HG03442 (cell line): ENCODE results near the gene RNF6.
A peak's percentile ranks its signal among the peaks of the same experiment; 100 is the strongest.

Source experiments
- ATAC-seq: cut with Tn5 transposase; IDR thresholded peaks from one replicate; pipeline ENCODE4 v1.9.1; 2021; ENCODE audit warnings: mild to moderate bottlenecking, moderate library complexity; ENCODE audit not compliant: unreplicated experiment

RNF6 gene

DNA sequence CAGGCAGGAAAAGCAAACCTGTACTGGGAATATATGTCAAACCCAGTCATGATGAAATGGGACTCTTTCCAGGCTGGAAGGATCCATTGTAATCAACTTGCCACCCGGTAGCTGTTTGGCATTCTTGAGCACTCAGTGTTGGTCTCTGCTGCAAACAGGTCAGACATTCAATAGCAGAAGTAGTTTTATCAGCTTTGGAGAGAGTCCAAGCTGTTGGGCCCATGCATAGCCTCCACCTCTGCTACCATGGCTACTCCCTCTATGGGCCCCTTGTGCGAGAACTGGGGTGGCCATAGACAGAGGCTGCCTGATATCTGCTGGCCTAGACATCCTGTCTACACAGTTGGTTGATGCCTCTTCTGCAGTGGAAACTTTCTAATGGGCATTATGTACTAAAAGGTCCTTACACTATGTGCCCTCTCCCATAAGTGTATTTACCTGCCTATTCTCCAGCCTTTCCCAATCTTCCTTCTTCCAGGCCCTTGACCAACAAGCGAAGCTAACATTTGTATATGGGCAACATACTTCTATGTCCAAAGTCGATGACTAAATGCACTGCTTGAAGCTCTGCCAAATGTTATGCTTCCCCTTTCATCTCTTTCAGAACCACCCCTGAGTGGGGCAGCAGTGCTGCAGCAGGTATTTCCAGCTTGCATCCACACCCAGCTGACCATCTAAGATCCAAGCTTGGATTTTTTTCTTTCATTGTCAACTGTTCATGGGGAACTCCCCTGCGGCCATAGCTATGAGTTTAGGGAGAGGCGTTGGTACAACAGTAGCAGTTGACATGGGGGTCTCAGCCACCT lies 5.3 kb upstream of the RNF6 start:
- no peak for ATAC-seq

DNA sequence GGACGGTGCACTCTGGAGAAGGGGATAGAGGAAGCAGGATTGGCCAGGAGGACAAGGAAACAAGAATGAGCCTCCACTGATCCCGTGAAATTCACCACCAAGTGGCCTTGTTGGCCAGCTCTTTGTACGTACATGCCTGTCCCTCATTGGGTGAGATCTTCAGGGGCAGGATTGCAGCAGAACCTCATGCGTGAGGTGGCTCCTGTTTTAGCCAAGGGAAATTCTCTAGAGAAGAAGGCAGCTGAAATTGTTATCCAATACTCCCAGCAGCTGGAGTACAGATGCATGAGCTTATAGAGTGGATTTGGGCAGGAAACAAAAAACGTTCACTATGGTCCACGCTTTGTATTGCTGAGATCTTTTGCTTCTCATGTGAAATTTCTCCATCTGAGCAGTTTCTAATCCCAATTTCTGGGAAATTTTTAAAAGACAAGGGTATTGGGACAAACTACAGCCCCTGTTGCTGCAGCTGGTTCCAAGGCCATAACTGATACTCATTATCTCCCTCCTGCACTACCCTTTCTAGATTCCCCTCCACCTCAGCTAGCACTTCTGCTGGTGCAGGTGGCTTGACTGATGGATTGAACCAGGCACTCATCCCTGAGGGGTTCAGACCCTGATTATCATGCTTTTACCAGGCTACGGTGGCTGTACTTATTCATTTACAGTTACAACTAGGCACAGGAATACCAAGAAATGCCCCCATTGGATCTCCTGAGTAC lies 3.9 kb upstream of the RNF6 start:
- ATAC-seq, result no peak

DNA sequence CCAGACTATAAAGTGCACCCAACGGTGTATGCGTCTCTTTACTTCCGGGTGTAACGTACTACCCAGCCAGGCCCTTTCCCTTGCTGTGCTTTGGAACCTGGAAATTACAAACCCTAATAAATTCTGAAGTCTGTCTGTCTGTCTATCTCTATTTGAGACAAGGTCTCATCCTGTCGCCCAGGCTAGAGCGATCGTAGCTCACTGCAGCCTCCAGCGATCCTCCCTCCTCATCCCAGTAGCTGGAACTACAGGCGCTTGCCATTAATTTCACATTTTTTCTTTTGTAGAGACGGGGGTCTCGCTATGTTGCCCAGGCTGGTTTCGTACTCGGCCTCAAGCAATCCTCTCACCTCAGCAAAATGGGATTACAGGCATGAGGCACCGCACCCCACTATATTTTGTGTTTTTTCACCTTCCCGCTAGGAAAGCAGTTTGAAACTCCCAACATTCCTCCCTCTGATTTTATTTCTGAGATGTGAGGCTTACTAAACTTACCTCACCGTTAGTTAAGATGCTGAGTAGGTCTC lies 469 bp upstream of the RNF6 start:
- ATAC-seq, result peak; percentile 39

DNA sequence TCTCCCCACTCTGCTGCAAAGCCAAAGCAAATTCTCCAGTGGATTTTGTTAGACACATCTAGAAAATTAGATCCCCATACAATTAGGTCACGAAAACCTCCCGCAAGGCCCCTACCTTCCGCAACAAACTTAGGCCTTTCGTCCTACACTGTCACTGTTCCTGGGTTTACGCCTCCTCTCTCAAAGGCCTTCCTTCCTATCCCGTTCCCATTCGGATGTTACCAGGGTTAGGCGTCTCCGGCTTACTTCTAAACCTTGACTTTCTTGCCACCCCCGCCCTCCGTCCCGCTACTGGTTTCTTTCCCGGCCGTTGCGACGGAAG lies 754 bp downstream of the RNF6 start:
- no peak for ATAC-seq

DNA sequence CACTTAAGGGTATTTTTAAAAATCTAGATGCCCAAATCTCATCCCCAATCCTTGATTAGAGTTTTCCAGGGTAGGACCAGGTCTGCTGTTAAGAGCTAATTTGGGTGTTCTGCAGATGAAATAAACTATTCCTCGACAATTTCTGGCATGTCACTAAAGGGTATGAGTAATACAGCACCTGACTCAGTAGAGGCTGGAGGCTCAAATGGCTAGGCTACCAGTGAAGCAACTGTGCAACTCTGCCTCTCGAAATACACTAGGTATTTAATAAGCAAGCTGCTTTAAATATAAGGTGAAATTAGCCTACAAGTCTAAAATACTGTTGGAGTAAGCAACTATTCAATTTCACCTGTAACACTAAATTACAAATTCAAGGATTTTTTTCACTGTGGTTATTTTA lies 1.5 kb downstream of the RNF6 start:
- ATAC-seq, result no peak

DNA sequence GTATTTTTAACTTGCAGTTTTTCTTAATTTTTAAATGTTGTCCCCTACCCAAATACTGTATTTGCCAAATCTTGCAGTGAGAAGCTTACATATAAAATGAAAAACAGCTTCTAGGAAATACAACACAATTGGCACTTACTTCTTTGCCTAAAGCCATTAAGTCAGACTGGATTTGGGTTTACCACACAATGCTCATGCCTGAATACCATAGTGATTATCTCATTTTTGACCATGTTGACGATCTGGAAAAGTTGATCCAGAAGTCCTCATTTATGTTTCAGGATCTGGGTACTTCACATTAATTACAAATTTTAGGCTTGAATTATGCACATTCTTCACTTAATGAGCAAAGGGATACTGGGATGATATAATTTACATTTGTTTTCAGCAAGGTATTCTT lies 2.4 kb downstream of the RNF6 start:
- ATAC-seq, result no peak

DNA sequence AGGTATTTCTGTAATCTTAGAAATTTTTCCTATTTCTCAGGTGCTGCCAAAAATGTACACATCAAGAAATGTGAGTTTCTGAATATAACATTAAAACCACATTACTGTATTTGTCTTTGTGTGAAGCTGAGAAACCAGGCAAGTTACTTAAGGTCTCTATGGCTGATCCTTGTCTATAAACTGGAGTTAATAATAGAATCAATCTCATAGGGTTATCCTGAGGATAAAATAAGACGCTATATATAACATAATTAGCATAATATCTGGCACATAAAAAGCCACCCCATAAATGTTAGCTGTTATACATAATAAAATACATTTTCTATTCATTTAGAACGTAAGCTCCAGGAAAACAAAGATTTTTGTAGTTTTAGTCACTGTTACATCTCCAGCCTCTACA lies 6.1 kb downstream of the RNF6 start:
- no peak for ATAC-seq

DNA sequence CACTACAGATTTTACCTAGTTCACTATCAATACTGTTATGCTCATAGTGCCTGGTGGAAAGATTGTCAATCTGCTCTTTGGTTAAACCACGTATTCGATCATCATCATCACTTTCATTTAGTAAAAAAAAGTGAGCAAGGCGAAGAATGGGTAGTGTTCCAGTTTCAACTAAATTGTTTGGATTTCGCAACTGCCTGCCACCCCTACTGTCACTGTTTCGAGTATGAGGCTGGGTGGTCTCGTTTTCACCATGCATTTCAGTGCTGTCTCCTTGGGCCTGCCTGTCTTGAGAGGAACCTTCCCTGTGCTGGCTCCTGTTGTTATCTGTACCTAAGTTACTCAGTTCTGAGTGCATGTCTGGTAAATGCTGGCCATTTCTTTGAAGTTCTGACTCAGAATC lies 8.1 kb downstream of the RNF6 start:
- ATAC-seq, result no peak

DNA sequence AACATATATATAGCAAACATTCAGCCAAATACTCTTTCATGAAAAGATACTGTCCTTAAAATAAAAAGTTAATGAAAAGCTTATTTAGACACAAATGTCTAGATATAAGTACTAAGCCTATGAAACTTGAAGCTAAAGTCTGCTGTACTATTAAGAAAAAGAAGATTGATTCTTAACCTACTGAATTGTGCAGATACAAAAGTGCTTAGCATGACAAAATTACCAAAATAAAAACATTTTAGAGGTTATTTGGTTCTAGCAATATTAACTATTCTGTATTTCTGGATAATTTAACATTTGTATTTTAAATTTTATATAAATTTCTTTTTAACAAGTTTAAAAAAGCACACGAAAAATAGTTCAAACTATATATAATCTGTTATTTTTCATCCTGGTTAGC lies 8.8 kb downstream of the RNF6 start:
- ATAC-seq, result no peak

DNA sequence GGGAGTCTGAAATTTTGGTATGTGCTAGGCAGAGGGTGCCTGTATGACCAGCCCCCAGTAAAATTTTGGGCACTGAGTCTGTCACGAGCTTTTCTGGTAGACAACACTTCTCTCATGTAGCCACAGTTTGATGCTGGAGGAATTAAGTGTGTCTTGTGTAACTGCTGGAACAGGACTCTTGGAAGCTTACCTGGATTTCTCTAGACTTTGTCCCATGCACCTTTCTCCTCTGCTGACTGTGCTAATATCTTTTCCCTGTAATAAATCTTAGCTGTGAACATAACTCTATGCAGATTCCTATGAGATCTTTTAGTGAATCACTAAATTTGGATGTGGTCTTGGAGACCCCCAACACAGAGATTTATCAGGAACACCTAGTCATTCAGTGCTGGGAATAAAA lies 13.8 kb downstream of the RNF6 start:
- ATAC-seq, result no peak

DNA sequence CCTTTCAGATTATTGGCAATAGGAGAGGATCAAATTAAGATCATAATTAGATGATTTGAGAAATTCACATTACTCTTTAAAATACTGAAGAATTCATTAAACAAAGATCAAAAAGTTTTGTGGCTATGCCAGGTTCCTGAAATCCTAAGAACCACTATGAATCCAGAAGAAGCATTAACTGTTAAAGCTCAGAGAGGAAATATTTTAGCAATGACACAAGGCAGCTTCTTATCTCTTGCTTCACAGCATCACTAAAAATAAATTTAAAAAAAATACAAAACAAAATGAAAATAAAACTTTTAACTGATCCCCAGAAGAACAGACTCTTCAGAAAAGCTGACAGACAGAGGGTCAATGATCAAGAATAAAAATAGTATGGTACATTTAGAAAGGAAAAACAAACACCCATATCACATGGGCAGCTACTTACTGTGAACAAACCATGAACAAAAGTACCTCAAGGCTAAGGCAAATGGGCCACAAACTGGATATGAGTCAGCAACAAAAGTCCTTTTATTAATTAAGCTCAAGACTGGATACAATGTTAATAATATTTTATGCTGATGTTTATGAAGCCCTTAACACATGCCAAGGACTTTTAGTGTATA lies 19.6 kb downstream of the RNF6 start:
- no peak for ATAC-seq

DNA sequence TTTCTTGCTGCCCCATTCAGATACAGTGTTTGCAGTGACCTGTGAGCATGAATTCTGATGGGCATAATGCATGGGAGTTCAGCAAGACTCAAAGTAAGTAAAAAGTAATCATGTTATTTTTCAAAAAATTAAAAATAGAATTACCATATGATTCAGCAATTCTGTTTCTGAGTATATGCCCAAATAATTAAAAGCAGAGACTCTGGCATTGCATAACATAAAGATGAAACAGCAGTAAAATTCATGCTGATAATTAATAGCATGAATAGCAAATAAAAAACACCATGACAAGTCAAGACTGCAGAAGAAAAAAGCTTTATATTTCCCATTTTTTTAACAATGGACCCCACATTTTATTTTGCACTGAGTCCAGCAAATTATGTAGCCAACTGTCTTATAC lies 21.3 kb downstream of the RNF6 start:
- ATAC-seq, result no peak

DNA sequence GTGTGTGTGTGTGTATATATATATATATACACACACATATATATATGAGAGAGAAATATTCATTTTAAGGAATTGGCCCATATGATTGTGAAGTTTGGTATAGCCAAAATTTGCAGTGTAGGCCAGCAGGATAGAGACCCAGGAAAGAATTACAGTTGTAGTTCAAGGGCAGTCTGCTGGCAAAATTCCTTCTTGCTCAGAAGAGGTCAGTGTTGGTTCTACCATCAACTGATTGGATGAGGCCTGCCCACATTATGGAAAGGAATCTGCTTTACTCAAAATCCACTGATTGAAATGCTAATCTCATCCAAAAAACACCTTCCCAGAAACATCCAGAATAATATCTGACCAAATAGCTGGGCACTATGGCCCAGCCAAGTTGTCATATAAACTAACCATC lies 24.0 kb downstream of the RNF6 start:
- no peak for ATAC-seq

DNA sequence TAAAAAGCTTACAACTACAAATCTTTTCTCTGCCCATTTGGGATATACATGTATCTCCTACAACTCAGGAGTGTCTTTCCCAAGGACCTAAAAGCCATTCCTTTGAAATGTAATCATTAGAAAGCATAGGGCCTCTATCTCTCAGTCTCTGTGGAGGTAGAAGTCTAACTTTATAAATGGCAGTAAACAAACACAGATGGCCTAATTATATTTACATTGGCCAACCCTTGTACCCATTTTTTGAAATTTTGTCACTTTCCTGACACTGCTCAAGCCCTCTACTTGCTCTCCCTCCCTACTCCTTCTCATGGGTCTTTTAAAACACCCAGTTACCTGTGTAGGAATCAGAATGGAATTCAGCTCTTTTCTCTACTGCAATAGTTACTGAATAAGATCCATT lies 24.8 kb downstream of the RNF6 start:
- ATAC-seq, result no peak

DNA sequence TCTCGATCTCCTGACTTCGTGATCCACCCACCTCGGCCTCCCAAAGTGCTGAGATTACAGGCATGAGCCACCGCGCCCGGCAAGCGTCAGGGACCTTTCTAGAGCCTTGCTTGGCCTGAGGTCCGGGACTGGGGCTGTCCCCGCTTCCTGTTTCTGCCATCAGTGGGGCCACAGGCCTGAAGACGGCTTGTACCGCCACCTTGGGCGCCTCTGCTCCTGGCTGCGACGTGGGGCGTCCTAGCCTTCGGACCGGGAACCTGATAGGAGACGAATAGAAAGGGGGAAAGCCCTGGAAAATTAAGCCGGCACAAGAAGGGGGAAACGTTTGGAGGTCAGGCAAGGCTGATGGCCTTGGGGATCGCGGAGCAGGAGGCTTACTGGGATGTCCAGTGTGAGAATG lies 35.1 kb downstream of the RNF6 start:
- no peak for ATAC-seq

DNA sequence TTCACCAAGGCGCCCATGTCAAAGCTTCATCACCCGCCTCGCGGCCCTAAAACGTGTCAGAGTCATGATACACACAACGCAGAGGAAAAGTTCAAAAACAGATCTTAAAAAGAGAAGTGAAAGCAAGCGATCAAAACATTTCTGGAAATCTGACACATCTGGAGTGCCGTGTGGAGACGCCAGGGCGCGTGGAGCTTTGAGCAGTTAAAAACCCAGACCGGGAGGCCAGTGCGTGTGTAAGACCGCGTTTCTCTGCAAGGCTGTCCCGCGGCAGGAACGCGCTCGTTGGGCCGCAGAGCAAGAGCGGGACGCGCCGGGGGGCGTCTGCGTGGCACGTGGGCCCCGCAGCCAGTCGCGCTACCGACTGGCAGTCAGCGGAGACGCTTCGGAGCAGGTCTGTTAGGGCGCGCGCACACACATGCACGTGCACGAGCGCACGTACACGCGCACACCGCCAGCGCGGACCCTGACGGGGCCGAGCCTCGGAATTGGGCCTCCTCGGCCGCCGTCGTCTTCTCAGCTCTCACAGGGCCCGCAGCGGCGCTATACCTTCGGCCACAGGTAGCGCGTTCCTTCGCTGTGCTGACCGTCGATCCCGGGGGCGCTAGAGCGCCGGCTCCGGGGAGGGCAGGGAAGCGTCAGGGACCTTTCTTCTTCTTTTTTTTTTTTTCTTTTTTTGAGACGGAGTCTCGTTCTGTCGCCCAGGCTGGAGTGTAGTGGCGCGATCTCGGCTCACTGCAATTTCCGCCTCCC lies 35.8 kb downstream of the RNF6 start:
- peak; percentile 85 for ATAC-seq

DNA sequence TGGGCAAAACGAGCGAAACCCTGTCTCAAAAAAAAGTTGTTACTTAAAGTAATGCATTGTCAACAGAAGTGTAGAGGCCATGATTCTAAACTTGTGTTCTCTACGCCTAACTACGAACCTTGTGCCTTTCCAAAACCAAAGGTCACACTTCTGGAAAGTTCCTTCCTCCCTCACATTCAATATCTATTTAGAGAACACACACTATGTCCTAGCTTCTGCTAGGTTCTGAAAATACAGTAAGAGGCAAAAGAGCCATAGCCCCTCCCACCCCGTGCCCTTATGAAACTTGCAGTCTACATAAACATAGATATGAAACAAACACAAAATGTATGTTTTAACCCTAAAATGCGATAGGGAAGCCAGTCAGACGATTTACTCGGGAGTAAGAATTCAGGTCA lies 36.4 kb downstream of the RNF6 start:
- no peak for ATAC-seq

DNA sequence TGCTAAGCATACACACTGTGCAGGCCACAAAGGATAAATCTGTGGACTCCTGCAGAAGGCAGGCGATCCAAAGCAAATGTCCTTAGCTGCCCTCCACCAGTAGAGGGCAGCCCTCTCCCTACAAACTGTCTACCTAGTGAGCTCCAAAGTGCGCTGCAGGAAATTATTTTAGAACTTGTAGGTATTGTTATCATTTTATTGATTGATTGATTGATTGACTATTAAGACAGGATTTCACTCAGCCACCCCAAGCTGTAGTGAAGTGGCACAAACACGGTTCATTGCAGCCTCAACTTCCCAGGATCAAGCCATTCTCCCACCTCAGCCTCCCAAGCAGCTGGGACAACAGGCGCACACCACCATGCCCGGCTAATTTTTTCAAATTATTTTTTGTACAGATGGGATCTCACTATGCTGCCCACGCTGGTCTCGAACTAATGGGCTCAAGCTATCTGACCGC lies 37.3 kb downstream of the RNF6 start:
- ATAC-seq, result no peak

DNA sequence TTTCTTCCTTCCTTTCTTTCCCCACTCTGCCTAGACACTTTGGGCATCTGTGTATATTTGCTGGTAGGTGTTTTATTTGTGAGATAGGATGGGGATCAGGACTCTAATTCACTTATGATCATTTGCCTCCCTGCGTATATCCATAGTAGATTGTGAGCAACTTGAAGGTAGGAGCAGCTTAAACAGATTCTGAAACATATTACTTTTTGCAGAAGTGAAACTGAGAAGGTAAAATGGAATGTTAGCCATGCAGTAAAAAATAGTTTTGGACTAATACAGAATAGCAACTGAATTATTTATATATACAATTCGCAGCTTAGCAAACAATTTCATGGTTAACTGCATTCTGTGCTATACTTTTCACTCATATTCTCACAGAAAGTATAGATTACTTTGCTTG lies 38.7 kb downstream of the RNF6 start:
- ATAC-seq, result no peak

DNA sequence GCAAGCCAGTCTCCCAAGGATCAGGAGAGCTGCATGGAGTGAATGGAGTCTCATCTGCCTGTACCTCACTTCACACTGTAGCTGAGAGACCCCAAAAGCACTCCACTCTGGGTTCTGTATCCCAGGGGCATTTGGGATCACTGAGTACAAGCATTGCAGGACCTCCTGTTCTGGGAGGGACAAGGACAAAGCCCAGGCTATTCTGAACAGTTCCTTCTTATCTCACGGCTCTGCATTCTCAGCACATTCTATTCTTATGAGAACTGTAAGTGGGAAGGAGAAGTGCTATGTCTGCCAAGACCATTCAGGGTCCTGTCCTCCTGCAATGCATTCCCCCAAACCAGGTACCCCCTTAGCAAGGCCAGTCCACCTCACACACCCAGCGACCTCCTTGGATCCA lies 42.8 kb downstream of the RNF6 start:
- ATAC-seq, result no peak

DNA sequence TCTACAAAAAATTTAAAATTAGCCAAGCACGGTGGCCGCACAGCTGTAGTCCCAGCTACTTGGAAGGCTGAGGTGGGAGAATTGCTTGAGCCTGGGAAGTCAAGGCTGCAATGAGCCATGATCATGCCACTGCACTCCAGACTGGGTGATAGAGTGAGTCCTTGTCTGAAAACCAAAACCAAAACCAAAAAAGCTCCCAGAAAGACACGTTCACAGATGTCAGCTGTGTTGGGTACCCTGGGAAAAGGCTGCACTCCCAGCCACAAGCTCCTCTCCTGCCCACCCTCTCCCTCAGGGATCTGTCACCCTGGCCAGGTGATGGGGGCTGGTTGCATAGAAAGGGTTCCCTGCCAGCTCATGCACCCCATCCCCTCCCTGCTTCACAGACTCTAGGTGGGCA lies 53.3 kb downstream of the RNF6 start:
- ATAC-seq, result no peak
